Measurements from ENCODE around the gene PAIP1.

GRCh38 chr5:43514025-43514424 is 42.9 kb downstream of the PAIP1 start:
- TF ChIP-seq CTCF (IDR thresholded peaks at IDR 0.05) (no peak), POLR2A (IDR thresholded peaks at IDR 0.05) (no peak)
